AG09309 (cell line): Measurements from ENCODE around the gene CST5.
A peak's percentile ranks its signal among the peaks of the same experiment; 100 is the strongest.

Experiments
- DNase-seq: peaks from one replicate; pipeline ENCODE4 v3.0.0-alpha.2; 2010; ENCODE audit warnings: low read depth
- H3K4me3 ChIP-seq: 2 replicates; pipeline ENCODE4 v1.5.1; 2011; ENCODE audit warnings: mild to moderate bottlenecking, low read depth, low read length, moderate library complexity; ENCODE audit not compliant: control insufficient read depth
- TF ChIP-seq, protein P1 (sequence below): IDR thresholded peaks from 2 replicates; pipeline ENCODE4 v1.5.1; 2011; ENCODE audit warnings: mild to moderate bottlenecking, low read depth, low read length, inconsistent platforms; ENCODE audit not compliant: insufficient read depth, control insufficient read depth; ENCODE audit errors: missing control alignments

The CST5 gene, protein sequence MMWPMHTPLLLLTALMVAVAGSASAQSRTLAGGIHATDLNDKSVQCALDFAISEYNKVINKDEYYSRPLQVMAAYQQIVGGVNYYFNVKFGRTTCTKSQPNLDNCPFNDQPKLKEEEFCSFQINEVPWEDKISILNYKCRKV

DNA sequence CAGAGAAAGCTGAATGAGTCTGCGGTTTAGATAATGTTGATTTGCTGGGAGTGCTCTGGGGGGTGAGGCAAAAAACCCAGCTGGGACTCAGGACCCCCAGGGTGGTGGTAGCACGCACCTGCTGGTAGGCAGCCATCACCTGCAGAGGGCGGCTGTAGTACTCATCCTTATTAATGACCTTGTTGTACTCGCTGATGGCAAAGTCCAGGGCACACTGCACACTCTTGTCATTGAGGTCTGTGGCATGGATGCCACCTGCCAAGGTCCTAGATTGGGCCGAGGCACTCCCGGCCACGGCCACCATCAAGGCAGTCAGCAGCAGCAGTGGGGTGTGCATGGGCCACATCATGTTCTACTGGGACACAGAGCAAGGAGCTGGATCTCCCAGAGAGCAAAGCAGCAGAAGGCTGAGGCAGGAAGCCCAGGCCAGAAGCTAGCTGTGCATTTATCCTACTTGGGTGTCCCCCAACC is at the start of gene CST5:
Gene CST5, minus strand, starts transcription at position 421 of the 471 bp plus-strand sequence. Its CDS starts 72 bp downstream, at position 349.
- DNase-seq, result no peak
- H3K4me3 ChIP-seq, result no peak within 1 kb of the TSS
- TF ChIP-seq, protein P1, sequence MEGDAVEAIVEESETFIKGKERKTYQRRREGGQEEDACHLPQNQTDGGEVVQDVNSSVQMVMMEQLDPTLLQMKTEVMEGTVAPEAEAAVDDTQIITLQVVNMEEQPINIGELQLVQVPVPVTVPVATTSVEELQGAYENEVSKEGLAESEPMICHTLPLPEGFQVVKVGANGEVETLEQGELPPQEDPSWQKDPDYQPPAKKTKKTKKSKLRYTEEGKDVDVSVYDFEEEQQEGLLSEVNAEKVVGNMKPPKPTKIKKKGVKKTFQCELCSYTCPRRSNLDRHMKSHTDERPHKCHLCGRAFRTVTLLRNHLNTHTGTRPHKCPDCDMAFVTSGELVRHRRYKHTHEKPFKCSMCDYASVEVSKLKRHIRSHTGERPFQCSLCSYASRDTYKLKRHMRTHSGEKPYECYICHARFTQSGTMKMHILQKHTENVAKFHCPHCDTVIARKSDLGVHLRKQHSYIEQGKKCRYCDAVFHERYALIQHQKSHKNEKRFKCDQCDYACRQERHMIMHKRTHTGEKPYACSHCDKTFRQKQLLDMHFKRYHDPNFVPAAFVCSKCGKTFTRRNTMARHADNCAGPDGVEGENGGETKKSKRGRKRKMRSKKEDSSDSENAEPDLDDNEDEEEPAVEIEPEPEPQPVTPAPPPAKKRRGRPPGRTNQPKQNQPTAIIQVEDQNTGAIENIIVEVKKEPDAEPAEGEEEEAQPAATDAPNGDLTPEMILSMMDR, result no peak

DNA sequence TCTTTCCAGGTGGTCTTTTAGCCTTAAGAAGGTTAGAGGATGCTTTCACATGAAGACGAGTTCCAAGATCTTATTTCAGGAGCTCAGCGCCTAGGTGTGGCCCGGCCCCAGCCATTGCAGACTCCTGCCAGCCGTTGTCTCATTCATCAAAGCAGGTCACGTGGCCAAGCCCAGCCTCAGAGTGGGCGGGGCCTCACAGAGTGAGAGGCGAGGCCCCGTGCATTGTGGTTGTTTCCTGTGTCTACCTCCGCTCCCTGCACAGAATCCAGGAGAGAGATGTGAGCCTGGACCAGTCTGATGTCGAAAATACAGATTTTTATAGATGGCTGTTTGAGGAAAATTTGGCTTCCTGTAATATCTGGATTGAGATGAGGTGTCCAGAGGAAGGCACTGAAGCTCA is 49.2 kb upstream of the CST5 start:
- no peak overlapping the region for H3K4me3 ChIP-seq
- TF ChIP-seq, protein P1, result no peak
- DNase-seq, result no peak

DNA sequence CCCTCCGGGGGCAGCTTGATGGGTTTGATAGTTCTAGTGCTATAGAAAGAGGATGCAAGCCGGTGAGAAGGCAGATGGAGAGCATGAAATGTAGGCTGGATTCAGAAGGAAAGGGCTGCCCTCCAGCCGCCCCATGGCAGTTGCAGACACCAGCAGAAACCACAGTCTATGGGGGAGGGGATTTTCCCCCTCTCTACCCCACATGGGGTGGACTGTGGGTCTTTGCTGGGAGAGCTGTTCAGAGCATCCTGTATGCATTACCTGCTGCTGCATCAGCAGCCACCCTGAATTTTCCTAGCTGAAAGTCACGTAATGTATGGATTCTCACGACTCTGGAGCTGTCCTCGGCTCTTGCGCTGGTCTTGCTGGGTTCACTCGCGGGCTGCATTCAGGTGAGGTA is 48.8 kb upstream of the CST5 start:
- TF ChIP-seq, protein P1, result no peak
- H3K4me3 ChIP-seq, result no peak overlapping the region
- DNase-seq, result no peak

DNA sequence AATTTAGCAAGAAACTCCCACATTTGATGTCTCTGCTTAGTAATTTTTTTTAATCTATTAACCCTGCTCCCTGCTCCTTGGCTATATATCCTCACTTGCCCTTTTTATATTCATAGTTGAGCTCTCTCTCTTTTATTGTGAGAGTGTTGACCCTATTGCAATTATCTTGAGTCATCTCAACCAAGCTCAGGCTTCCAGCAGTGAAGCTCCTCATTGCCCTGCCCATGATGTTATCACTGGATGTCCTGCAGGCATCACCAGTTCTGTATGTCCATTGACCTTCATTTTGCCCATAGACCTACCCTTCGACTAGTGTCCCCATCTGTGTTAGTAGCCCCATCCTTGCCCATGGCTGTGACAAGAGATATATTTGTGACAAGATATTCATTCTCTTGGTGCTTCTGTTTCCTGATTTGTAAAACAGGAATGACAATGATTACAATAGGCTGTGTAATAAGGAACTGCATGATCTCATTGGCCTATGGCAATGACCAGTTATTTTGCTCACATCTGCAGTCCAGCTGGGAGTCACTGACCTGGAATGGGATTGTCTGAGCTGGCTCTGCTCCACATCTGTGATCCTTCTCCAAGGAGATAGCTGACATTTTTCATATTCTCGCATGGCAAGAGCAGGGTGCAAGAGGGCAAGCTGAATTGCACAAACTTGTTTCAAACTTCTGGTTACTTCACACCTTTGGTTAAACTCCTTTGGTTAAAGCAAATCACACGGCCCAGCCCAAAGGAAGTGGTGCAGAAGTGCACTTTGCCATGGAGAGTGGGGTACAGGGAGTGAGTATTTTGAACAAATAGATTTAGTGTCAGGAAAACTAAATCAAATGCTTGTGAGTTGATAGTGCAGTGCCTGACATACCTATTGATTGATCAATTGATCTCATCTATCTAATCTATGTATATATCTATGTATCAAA is 47.7 kb upstream of the CST5 start:
- H3K4me3 ChIP-seq, result no peak overlapping the region
- peak; percentile 40 for DNase-seq
- TF ChIP-seq, protein P1, result no peak

DNA sequence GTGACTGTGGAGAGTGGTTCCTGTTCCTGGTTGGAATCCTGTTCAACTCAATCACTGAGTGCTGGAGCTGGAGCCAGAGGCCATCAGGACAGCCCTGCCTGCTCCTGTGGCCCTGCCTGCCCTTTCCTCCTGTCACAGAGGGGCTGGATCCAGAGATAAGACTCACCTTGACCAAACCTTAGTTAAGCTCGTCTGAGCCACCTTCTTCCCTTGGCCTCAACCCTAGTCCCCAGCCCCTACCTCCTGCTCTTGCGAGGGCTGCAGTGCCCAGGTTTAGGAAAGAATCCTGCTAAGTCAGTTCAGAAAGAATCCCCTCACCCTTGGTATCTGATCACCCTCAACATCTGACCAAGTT is 47.0 kb upstream of the CST5 start:
- DNase-seq, result no peak
- H3K4me3 ChIP-seq, result no peak overlapping the region
- TF ChIP-seq, protein P1, result no peak

DNA sequence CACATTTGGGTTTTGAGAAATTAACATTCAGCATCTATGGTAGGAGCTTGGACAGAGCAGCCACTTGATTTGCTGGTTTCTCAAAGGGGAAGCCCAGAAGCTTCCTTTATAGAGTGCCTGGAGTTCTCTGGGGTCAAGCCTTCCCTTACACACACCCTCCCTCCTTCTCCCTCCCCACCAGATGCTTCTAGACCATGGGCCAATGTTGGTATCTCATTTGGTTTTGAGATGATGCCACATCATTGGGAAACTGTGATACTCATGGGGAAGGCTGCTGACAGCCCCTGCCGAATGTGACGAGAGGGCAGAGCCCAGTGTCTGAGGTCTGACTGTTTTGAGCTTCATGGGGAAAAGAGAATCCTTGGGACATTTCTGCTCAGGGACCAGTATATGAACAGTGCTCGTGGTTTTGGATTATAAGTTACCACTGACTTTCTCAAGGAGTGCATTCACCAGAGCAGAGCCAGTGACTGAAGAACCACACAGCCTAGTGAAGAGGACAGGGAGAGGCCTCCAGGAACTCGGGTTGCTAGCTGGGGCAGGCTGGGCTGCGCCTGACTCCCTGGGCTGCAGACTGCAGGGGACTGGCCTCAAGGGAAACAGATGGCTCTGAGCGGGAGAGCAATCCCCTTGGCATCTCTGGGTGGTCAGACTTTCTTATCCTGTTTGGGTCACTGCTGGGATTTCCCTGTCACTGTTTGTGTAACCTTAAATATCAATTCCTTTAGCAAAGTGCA is 46.4 kb upstream of the CST5 start:
- TF ChIP-seq, protein P1, result no peak
- no peak for DNase-seq
- no peak overlapping the region for H3K4me3 ChIP-seq
